HG03060 (cell line): ENCODE results near the gene CFAP58.

Source experiments
- ATAC-seq: cut with Tn5 transposase; IDR thresholded peaks from one replicate; pipeline ENCODE4 v1.9.1; 2021; ENCODE audit warnings: low read depth, moderate number of reproducible peaks; ENCODE audit not compliant: unreplicated experiment

Gene CFAP58

DNA sequence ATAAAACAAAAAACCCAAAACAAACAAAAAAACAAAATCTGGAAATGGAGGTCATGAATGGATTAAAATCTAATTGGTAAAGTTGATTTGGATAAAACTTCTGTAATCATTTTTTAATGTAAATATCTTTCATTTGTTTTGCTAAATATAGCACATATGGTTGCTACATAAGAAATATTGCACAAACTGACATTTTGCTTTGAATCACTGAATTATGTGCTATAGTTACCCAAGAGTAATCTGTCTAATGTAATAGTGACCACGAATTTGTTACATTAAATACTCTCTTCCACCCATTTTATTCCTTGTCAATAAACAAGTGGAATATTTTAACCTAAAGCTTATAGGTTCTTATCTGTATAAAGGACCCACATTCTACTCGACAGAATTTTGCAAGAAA is 6.2 kb downstream of the CFAP58 start:
- ATAC-seq = no peak

DNA sequence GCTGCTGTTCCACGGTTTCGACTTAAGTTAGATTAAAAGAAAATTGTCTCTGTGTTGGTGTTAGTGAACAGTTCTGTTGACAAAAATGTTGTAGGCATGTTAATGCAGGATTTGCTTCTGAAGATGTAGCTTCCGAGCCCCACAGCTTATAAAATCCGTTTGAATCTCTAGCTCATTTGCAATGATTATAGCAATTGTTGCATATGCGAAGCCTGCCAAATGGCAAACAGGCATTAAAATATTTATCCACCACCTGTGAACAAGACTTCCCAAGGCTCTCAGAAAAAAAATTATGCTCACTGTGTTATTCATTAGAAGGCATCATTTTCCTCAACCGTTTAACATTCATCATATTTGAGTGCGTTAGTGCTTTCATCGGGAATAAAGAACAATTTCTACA is 14.3 kb downstream of the CFAP58 start:
- no peak for ATAC-seq

DNA sequence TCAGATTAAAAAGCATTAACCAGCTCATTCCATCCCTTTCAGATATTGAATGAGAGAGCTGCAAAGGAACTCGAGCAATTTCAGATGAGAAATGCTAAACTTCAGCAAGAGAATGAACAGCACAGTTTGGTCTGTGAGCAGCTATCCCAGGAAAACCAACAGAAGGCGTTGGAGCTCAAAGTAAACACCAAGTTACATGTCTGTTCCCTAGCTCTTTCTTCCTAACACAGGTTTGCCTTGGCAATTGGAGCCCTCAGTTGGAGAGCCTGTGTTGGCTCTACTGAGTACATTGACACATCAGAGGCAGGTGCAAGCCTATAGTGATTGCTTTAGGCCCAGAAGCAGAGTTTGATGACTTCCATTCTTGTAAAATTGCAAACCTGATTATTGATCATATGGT is 14.7 kb downstream of the CFAP58 start:
- no peak for ATAC-seq

DNA sequence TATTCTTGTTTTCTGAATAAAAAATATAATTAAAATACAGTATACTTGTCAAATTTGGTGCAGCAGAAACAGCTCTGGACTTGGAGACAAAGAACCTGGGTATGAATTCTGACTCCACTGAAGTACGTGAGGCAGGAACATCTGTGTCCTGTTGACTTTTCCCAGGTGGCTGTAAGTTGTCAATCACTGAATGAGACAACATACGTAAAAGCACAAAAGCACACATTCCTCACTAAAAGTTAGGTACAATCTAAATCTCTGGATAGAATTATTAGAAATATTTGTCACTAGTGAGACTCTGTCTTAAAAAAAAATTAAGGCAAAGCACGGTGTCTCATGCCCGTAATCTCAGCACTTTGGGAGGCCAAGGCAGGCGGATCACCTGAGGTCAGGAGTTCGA is 18.1 kb downstream of the CFAP58 start:
- no peak for ATAC-seq

DNA sequence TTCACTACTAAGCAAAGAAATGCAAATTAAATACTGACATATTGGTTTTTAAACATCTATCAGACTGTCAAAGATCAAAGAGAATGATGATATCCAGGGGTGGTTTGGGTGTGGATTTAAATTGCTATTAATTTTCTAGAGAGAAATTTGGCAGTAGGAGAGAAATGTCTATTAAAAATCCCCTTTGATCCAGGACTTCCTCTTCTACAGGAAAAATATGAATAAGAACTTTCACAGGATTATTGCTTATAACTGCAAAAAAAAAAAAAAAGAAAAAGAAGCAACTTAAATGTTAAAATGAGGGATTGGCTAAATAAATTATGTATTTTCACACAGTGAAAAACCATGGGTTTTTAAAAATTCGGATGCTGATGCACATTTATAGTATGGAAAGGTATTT is 21.0 kb downstream of the CFAP58 start:
- no peak for ATAC-seq

DNA sequence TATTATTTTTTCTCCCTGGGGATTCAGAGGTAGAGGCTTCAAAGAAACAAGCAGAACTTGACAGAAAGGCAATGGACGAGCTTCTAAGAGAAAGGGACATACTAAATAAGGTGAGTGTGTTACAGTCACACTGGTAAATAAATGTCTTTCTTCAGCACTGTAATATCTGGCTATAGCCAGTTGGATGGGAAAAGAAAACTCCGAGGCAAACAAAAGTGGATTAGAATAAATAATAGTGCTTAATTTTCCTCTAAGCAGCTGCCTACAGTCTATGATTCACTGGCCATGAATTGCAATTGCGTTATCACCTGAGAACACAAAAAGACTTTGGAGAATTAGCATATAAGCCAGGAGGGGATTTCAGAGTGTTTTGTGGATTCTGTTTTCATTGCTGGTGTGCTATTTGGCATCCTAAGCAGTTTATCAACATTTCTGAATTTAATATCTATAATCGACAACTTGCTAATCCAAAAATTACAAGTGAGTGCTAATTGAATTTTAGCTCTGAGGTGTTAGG is 23.2 kb downstream of the CFAP58 start:
- ATAC-seq = no peak

DNA sequence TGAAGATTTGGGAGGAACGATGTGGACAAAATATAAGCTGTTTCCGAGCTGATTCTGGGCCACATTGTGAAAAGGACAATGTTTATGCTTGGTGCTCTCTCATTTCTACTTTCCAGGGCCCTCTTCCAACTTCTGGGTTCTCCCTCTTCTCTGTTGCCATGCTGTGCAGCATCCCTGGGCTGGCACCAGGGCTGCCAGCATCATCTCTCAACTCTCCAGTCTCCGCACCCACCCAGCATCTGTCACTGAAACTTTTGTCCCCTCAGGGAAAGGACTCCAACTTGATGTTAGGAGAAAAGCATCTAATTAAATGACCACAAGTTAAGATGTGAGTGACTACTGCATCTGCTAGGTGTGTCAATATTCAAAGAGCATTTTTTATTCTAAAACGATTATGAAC is 26.7 kb downstream of the CFAP58 start:
- ATAC-seq = no peak

DNA sequence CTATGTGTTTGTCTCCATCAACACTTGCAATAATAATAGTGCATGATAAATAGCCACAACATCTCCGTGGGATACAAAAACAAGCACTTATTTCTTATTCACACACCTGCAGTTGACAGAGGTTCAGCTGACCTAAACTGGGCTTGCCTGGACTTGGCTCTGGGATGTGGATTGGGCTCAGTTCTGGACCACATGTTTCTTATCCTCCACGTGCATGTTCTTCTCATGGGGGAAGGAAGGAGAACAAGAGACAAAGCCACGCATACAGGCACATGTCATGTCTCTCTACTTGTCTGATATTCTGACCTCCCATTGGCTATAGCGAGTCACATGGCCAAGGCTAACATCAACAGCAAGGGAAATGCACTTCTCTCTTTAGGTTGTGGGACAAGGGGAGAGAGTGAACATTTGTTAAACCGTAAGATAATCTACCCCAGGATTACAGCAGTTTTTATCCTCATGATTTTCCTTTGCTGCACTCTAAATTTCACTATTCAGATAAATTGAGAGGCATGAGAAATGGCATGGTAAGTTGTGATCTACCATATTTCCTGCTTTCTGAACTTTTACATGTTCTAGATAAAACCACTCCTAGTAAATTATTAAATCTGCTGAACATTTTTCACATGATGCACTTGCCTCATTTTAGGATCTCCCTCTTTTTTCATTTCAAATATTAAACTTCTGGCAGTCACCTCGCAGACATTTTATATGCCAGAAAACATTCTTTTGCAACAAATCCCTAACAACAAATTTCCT is 33.7 kb downstream of the CFAP58 start:
- peak; percentile 69 for ATAC-seq

DNA sequence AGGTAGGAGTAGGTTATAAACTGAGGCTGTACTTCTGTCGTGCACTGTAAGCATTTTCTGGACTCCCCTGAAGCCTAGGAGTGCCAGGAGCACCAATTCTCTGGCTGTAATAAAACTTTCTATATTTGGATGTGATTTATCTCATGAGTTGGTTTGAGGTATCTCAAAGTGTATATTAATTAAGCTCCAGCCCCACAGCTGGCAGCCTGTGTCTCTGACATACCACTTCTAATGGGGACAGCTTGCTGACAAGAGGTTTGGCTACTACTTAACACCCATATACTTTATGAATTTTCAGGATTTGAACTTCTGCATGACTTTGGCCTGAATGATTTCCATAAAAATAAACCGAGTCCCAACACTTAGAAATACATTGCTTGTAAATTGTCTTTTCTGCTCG is 35.2 kb downstream of the CFAP58 start:
- ATAC-seq = no peak

DNA sequence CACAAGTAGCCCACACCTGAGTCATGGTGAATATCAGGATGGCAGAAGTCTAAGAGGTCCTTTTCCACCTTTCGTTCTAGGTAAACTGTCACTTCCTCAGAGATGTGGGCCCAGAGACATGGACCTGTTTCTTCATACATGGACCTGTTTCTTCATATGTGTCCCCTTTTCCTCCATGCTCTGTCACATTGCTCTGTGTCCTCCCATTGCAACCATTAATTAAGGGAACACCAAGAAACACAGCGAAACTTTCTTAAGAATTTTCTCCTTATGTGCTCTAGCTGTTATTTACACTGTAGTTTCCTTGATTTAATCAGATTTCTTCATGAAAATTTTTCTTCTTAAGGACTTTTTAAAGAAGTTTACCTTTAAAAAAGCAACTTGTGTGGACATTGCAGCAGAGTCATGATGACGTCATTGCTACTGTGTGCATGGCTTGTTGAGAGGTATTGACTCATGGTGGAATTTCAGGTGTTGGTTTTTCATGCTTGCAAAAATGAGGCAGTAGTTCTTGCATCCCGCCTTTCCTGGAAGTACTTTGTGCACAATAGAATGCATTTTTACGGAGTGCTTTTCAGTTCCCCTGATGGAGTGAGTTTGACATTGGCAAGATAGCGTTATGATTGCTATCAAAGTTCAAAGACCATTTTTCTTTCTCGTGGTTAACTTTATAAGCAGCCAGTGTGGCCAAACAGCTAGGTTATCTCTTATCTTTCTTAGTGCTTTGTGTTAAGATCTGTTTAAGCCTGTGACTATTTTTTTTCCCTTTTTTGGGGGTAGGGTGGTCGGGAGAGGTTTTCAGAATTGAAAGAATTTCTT is 37.7 kb downstream of the CFAP58 start:
- ATAC-seq = no peak

DNA sequence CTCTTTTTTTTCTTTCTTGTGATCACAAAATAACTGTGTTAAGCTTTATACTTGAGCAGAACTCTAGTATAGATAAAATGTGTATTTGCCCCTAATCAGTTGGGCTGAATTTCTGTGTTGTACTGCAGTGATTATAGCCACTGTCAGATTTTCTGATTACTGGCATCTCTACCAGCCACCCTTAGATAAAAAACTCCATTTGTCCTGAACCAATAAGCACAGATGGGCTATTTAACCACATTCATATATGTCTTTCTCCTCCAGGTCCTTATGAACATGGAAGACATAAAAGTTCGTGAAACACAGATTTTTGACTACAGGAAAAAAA is 38.3 kb downstream of the CFAP58 start:
- ATAC-seq = no peak

DNA sequence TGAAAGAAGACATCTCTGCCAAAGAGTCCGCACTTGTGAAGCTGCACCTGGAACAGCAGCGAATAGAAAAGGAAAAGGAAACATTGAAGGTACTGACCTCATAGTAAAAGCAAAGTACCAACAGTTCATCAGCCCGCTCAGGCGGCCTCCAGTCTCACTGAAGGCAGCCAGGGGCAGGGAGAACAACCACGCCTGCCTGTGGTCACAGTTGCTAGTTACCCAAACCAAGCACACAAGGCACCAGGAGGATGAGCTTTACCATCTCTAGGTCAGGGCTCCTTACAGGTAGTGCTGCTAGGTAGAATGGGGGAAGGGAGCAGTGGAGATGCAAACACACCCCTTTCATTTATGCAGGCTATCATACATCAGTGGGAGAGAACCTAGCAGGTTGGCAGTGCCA is 39.8 kb downstream of the CFAP58 start:
- no peak for ATAC-seq

DNA sequence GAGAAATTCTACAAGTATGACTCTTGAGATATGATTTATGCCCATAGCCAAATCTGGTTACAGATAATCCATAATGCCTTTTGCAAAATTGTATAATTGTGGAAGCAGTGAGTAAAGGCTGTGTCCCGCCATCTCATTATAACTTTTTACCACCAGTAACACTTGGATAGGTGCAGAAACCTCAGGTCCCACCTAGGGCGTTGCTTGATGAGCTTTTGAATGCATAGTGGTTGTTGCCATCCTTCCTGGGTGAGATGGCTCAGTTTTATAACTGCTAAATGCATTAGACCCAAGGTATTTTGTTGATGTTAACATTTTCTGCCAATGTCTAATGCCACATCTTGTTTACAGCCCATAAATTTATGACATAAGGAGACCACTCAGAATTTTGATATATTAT is 42.9 kb downstream of the CFAP58 start:
- ATAC-seq = no peak

DNA sequence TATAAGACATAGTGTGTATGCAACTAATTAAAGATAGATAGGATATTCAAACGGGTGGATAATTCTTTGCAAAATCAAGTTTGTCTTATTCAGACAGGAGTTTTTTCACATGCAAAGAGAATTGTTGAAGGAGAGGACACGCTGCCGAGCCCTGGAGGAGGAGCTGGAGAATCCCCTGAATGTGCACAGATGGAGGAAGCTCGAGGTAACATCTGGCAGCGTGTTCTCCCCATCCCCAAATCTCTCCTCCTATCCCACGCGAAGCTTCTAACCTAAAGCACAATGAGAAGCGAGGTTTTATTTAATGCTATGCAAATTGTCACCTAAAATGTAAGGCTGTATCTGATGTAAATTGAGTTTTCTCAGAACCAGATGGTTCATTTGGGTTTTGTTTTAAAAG is 50.0 kb downstream of the CFAP58 start:
- no peak for ATAC-seq

DNA sequence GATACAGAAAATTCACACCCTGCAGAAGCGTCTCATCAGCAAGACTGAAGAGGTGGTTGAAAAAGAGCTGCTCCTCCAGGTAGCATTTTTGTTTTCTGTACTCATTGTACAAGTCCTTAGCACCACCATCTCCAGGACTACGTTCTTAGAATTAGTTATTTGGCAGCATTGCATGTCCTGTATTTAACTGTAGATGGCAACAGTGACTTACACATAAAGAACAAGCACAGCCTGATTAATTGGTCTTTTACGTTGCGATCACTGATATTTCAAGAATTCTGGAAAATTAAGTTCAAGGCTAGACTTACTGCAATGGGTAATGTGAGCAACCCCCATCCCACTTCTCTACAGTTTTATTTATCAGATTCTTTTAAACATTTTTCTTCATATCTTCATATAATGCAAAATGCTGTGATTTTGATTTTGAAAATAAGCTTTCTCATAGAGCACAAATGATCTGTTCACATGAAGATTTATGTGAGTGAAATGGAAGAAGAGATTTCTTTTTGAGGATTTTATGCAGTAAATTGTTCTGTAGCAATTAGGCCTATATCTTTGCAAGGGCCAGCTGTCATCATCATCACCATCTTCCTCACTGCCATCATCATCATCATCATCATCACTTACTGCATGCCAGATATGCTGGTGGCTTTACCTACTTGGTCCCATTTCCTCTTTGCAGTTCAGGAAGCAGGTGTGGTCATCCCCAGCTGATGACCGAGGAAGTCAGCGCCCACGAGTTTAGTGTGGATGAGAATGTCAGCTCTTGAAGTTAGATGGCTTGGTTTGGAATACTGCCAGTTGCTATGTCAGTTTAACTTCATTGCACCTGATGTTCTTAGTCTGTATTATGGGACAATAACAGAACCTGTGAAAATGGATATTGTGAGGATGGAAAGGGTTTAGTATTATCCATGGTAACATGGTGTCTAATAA is 53.4 kb downstream of the CFAP58 start:
- no peak for ATAC-seq

DNA sequence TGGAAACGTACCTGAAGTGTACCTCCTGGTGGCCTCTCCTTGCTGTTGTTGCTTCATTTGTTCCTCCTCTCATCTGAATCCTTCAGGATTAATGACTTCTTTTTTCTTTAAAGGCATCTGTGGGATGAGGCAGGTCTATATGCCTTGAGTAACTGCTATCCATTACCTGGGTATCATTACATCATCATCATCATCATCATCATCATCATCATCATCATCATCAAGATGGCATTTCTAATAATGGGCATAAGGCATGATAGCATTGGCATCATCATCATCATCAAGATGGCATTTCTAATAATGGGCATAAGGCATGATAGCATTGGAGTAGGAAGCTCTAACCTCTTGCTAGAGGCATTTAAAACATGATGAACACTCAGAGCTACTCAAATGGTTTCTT is 59.9 kb downstream of the CFAP58 start:
- no peak for ATAC-seq

DNA sequence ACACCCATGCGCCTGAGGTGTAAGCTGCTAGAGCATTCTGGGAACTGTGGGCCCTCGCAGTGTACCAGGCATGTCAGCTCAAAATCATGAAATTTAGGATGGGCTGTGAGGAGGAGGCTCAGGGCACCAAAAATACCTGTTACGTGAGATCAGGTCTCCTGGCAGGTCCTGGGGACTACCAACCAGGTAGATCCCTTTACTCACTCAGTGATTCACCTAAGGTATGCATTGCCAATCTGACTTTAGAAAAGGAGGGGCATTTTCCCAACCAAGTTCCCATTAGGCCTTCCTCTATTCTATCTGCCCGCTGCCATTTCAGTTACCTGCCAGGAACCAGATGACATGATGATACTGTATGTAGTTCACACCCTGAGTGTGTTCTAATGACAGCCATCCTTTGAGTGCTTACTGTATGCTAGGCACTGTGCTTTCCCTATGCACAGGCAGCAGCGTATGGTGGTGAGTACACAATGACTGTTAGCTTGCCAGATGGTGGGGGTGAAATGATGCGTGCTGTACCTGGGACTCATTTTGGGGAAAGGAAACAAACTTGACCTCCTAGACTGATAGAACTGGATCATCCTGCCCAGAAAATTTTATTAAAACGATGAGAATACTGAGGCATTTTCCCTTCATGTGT is 62.0 kb downstream of the CFAP58 start:
- ATAC-seq = no peak

DNA sequence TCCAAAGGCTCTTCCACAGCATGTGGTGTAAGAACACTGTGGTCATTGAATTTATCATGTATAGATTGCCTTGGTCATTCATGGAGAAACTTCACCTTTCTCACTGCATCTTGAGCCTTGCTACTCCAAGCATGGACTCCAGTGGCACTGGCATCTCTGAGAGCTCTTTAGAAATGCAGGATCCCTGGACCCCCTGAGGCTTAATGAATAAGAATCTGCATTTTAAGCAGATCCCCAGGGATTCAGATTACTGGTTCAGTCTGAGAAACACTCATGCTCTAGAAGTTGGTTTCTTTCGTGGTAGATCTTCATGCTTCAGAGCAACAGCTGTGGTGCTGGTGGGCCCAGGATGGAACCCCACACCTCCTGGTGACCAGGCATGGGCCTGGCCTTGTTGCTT is 63.2 kb downstream of the CFAP58 start:
- ATAC-seq = no peak

DNA sequence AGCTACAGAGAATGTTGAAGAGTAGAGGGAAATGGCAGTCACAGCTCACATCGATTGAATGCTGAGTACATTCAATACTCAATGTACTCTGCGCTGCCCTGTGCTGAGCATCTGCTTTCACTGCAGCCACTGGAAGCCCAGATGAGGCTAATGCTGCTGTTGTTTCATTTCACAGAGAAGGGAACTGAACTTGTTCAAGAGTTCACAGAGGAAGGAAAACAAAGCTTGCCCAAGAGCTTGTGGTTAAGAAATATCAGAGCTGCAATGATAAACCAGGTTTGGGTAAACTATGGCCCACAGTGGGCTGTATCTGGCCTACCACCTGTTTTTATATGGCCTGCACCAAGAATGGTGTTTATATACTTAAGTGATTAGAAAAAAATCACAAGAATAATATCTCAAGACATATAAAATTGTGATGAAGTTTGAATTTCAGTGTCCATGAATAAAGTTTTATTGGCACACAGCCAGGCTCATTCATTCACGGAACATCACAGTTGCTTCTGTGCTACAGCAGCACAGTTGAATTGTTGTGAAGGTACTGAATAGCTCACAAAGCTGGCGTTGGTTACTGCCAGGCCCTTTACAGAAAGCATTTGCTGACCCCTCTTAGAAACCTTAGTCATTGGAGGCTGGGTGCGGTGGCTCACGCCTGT is 64.1 kb downstream of the CFAP58 start:
- ATAC-seq = no peak

DNA sequence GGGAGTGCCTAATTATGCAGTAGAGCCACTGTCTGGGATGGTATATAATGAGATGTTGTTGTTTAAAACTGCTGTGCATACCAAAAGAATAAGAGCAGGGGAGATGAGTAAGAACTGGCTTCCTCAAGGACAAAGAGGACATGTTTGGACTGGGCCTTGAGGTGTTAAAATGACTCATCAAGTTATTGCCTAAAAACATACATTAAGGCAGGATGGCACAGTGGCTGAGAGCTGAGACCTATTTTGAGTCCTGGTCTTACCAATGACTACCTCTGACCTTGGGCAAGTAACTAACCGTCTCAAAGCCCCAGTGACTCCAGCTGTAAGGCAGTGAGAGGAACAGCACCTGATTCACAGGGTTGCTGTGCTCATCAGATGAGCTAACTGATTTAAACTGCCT is 71.1 kb downstream of the CFAP58 start:
- ATAC-seq = peak; percentile 96
